ENCODE data around the gene EIF3M. TPM values are rescaled to one million over a fixed set of nuclear protein-coding genes. Genes with fewer than 3 reads are reported as not detected.
"Not testable (repeated sequence)": the region's sequence is repeated elsewhere in the genome, so short reads cannot be mapped to it uniquely, and the experiment has no call there.

The EIF3M gene
- polyA plus RNA-seq, 1 donor from 2014 or later = 333 TPM

DNA sequence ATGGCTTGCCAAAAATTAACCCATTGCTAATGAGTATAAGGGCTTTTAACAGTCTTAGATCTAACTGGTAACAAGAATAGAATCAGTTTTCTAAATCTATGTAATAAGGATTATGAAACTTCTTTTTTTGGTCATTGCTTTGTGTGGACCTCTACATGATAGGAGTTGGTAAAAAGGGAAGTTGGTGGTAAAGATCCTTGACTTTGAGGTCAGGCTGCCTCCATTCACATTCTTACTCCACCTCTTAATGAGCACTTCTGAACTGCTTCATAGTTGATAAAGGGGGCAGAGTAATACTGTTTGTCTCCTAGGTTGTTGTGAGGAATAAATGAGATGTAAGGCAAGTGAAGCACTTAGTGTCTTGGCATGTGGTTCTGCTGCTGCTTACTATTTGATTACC lies 10.6 kb downstream of the EIF3M start:
- Histone ChIP-seq H4K20me1 (ENCODE audit: insufficient read depth) (no peaks in the 10 kb centered on the region), H3K4me2 (ENCODE audit: low read length) (no peak overlapping the region), H3K9me2 (ENCODE audit: insufficient read depth, low read length) (no peaks in the 10 kb centered on the region), H3K4me3 (ENCODE audit: low read length) (no peak overlapping the region), H2AFZ (ENCODE audit: low read depth, low read length) (no peak overlapping the region), H3F3A (ENCODE audit: insufficient read depth, low read length, poor library complexity, severe bottlenecking) (no peaks in the 10 kb centered on the region), H3K9ac (ENCODE audit: low read length) (no peak overlapping the region), H3K79me2 (replicated peaks; ENCODE audit: insufficient read depth, low read length) (no peaks in the 10 kb centered on the region), H3K36me3 (ENCODE audit: insufficient read depth, low read length) (peaks cover 12% of the 10 kb centered on the region), H3K27me3 (ENCODE audit: insufficient read depth, low read depth, low read length) (no peaks in the 10 kb centered on the region), H3K27ac (ENCODE audit: low read length) (no peak overlapping the region), H3K9me3 (ENCODE audit: low read length) (no peaks in the 10 kb centered on the region)
- TF ChIP-seq POLR2AphosphoS5 (IDR thresholded peaks at IDR 0.05) = no peak
- no peak for TF ChIP-seq SMC3 (conservative IDR thresholded peaks at IDR 0.05; ENCODE audit: poor library complexity)
- TF ChIP-seq EP300 (conservative IDR thresholded peaks at IDR 0.05; ENCODE audit: poor library complexity, severe bottlenecking) = no peak
- no peak for TF ChIP-seq EZH2 (IDR thresholded peaks at IDR 0.05; ENCODE audit: borderline replicate concordance, insufficient read depth, low read length, poor library complexity, severe bottlenecking)
- TF ChIP-seq, protein P1, sequence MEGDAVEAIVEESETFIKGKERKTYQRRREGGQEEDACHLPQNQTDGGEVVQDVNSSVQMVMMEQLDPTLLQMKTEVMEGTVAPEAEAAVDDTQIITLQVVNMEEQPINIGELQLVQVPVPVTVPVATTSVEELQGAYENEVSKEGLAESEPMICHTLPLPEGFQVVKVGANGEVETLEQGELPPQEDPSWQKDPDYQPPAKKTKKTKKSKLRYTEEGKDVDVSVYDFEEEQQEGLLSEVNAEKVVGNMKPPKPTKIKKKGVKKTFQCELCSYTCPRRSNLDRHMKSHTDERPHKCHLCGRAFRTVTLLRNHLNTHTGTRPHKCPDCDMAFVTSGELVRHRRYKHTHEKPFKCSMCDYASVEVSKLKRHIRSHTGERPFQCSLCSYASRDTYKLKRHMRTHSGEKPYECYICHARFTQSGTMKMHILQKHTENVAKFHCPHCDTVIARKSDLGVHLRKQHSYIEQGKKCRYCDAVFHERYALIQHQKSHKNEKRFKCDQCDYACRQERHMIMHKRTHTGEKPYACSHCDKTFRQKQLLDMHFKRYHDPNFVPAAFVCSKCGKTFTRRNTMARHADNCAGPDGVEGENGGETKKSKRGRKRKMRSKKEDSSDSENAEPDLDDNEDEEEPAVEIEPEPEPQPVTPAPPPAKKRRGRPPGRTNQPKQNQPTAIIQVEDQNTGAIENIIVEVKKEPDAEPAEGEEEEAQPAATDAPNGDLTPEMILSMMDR (IDR thresholded peaks at IDR 0.05; ENCODE audit: poor library complexity, severe bottlenecking) = no peak
- no peak for TF ChIP-seq MXI1 (conservative IDR thresholded peaks at IDR 0.05; ENCODE audit: poor library complexity, severe bottlenecking)
- TF ChIP-seq RAD21 (conservative IDR thresholded peaks at IDR 0.05) = no peak
- TF ChIP-seq, protein P2, sequence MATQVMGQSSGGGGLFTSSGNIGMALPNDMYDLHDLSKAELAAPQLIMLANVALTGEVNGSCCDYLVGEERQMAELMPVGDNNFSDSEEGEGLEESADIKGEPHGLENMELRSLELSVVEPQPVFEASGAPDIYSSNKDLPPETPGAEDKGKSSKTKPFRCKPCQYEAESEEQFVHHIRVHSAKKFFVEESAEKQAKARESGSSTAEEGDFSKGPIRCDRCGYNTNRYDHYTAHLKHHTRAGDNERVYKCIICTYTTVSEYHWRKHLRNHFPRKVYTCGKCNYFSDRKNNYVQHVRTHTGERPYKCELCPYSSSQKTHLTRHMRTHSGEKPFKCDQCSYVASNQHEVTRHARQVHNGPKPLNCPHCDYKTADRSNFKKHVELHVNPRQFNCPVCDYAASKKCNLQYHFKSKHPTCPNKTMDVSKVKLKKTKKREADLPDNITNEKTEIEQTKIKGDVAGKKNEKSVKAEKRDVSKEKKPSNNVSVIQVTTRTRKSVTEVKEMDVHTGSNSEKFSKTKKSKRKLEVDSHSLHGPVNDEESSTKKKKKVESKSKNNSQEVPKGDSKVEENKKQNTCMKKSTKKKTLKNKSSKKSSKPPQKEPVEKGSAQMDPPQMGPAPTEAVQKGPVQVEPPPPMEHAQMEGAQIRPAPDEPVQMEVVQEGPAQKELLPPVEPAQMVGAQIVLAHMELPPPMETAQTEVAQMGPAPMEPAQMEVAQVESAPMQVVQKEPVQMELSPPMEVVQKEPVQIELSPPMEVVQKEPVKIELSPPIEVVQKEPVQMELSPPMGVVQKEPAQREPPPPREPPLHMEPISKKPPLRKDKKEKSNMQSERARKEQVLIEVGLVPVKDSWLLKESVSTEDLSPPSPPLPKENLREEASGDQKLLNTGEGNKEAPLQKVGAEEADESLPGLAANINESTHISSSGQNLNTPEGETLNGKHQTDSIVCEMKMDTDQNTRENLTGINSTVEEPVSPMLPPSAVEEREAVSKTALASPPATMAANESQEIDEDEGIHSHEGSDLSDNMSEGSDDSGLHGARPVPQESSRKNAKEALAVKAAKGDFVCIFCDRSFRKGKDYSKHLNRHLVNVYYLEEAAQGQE (IDR thresholded peaks at IDR 0.05; ENCODE audit: borderline replicate concordance) = no peak
- TF ChIP-seq TAF1 (IDR thresholded peaks at IDR 0.05; ENCODE audit: low read depth) = no peak

DNA sequence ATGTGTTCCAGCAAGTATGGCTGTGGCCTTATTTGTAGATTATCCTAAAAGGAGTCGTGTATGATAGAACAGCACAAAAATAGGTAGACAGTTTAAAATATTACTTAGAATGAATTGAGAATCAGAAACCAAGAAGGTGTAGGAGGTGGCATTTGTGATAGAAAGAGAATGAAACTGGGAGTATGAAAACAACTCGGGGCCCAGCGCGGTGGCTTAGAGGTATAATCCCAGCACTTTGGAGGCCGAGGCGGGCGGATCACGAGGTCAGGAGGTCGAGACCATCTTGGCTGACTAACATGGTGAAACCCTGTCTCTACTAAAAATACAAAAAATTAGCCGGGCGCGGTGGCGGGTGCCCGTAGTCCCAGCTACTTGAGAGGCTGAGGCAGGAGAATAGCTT lies 12.5 kb downstream of the EIF3M start:
- not testable (repeated sequence) for H3F3A ChIP-seq (ENCODE audit: insufficient read depth, low read length, poor library complexity, severe bottlenecking); H3K27me3 ChIP-seq (ENCODE audit: insufficient read depth, low read depth, low read length); H3K9me3 ChIP-seq (ENCODE audit: low read length); H3K27ac ChIP-seq (ENCODE audit: low read length); H3K4me2 ChIP-seq (ENCODE audit: low read length); H3K79me2 ChIP-seq (replicated peaks; ENCODE audit: insufficient read depth, low read length); H3K4me3 ChIP-seq (ENCODE audit: low read length); H3K9me2 ChIP-seq (ENCODE audit: insufficient read depth, low read length); H3K9ac ChIP-seq (ENCODE audit: low read length); H4K20me1 ChIP-seq (ENCODE audit: insufficient read depth); H2AFZ ChIP-seq (ENCODE audit: low read depth, low read length)
- H3K36me3 ChIP-seq (ENCODE audit: insufficient read depth, low read length) = peaks cover 12% of the 10 kb centered on the region

DNA sequence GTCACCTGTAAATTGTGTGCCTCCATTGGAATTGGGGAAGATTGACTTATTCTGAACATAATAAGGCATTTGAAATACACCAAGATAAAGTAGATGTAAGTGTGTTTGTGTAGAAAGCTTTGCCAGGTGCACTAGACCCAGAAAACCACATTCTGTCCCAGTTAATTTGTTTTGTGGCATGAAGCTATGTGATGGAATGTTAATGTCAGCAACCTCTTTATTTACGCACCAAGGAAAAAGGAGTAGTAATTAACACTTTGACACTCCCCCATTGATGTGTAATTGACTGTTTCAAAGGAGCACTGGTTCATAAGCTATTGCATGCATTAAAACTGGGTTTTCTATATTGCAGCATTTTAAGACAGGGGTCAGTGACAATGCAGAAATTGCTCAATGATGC lies 14.3 kb downstream of the EIF3M start:
- H3K27ac ChIP-seq (ENCODE audit: low read length) = no peak overlapping the region
- no peaks in the 10 kb centered on the region for H3F3A ChIP-seq (ENCODE audit: insufficient read depth, low read length, poor library complexity, severe bottlenecking)
- no peak overlapping the region for H2AFZ ChIP-seq (ENCODE audit: low read depth, low read length)
- no peaks in the 10 kb centered on the region for H4K20me1 ChIP-seq (ENCODE audit: insufficient read depth)
- H3K4me3 ChIP-seq (ENCODE audit: low read length) = no peak overlapping the region
- TF ChIP-seq, protein P1 (IDR thresholded peaks at IDR 0.05; ENCODE audit: poor library complexity, severe bottlenecking) = no peak
- TF ChIP-seq SMC3 (conservative IDR thresholded peaks at IDR 0.05; ENCODE audit: poor library complexity) = no peak
- no peak for TF ChIP-seq EZH2 (IDR thresholded peaks at IDR 0.05; ENCODE audit: borderline replicate concordance, insufficient read depth, low read length, poor library complexity, severe bottlenecking)
- TF ChIP-seq, protein P2 (IDR thresholded peaks at IDR 0.05; ENCODE audit: borderline replicate concordance) = no peak
- no peak for TF ChIP-seq RAD21 (conservative IDR thresholded peaks at IDR 0.05)
- TF ChIP-seq POLR2AphosphoS5 (IDR thresholded peaks at IDR 0.05) = no peak
- no peak for TF ChIP-seq TAF1 (IDR thresholded peaks at IDR 0.05; ENCODE audit: low read depth)
- TF ChIP-seq EP300 (conservative IDR thresholded peaks at IDR 0.05; ENCODE audit: poor library complexity, severe bottlenecking) = no peak
- no peak for TF ChIP-seq MXI1 (conservative IDR thresholded peaks at IDR 0.05; ENCODE audit: poor library complexity, severe bottlenecking)
- H3K27me3 ChIP-seq (ENCODE audit: insufficient read depth, low read depth, low read length) = no peaks in the 10 kb centered on the region
- no peak overlapping the region for H3K9ac ChIP-seq (ENCODE audit: low read length)
- no peaks in the 10 kb centered on the region for H3K9me3 ChIP-seq (ENCODE audit: low read length)
- no peaks in the 10 kb centered on the region for H3K9me2 ChIP-seq (ENCODE audit: insufficient read depth, low read length)
- no peak overlapping the region for H3K4me2 ChIP-seq (ENCODE audit: low read length)
- H3K36me3 ChIP-seq (ENCODE audit: insufficient read depth, low read length) = peaks cover 25% of the 10 kb centered on the region
- H3K79me2 ChIP-seq (replicated peaks; ENCODE audit: insufficient read depth, low read length) = no peaks in the 10 kb centered on the region

Data from neural cell (in vitro differentiated cells).